HTR-8/SVneo (cell line): ENCODE results near the gene DHX16.

Experiments
- DNase-seq: peaks from one replicate; pipeline ENCODE4 v3.0.0; 2011; ENCODE audit warnings: low spot score, mixed read lengths; ENCODE audit not compliant: insufficient read length
- FAIRE-seq: peaks from 2 replicates; lab custom pipeline; 2011; peaks lifted over from hg19 to GRCh38; lab: Jason Lieb, UNC

Gene DHX16

DNA sequence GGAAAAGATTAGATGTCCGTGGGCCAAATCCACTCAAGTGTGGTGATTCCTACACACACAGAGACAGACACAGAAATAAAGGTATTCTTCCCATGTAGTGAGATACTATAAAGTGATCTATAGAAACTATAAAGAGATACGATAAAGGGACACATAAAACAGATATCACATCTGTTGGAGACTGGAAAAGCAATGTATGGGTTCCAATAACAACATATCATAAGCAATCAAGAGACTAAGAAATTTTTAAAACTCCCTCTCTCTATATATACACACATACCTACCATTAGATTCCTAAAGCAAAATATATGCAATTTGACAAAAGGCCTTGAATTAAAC lies 61.0 kb downstream of the DHX16 start:
- FAIRE-seq (no peak), DNase-seq (no peak)

DNA sequence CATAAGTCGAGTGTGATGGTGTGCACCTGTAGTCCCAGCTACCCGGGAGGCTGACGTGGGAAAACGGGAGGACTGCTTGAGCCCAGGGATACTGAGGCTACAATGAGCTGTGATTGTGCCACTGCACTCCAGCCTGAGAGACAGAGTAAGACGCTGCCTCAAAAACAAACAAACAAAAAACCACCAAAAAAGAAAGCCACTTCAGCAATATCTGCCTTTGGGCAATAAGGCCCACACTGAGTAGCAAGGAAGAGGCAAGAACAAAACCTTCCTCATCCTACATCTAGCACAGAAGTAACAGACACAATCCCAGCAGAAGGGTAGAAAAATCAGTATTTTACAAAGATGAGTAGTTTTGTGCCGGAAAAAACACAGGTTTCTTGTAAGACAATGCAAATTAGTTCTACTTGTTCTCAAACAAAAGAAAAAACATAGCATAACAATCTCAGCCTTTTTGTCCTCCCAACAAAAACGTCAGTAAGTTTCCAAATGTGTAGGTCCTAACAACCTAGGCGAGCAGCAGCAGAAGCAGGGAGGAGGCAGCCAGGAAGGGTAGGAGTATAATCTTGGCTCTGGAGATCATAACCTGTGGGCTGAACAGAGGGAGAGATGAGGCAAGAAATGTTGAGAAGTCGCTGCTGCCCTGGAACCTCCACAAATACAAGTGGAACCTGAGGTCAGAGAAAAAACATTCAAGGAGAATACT lies 61.5 kb downstream of the DHX16 start:
- FAIRE-seq (no peak), DNase-seq (no peak)

- no peak for DNase-seq
- no peak for FAIRE-seq
These were observed 62.7 kb downstream of the DHX16 start for GRCh38 chr6:30610065-30610464.

GRCh38 chr6:30603961-30604360 lies 68.8 kb downstream of the DHX16 start:
- DNase-seq (no peak), FAIRE-seq (no peak)
